ENCODE results near the gene ASB16. TPM values are rescaled to one million over a fixed set of nuclear protein-coding genes. Genes with fewer than 3 reads are reported as not detected.

ASB16 gene
- total and polyA plus RNA-seq, 10 donors = 0.09 to 0.57 (median 0.16) TPM; not detected in 7

DNA sequence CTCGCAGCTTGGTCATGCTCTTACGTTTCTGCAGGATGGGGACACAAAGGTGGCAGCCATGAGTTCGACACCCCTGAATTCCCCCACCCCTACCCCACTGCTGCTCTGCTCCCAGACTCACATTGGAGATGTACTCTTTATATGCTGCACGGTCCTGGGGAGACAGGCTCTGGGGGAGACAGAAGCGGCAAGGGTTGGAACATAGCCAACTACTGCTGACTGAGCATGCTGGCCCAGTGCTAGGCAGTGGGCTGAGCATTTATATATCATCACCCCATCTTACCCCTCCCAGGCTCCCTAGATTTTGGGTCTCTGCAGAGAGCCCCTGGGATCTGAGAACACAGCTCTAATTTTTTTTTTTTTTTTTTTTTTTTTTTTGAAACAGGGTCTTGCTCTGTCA is 37.2 kb downstream of the ASB16 start:
- no peak for TF ChIP-seq POLR2A (IDR thresholded peaks at IDR 0.05)
- TF ChIP-seq, protein P1, sequence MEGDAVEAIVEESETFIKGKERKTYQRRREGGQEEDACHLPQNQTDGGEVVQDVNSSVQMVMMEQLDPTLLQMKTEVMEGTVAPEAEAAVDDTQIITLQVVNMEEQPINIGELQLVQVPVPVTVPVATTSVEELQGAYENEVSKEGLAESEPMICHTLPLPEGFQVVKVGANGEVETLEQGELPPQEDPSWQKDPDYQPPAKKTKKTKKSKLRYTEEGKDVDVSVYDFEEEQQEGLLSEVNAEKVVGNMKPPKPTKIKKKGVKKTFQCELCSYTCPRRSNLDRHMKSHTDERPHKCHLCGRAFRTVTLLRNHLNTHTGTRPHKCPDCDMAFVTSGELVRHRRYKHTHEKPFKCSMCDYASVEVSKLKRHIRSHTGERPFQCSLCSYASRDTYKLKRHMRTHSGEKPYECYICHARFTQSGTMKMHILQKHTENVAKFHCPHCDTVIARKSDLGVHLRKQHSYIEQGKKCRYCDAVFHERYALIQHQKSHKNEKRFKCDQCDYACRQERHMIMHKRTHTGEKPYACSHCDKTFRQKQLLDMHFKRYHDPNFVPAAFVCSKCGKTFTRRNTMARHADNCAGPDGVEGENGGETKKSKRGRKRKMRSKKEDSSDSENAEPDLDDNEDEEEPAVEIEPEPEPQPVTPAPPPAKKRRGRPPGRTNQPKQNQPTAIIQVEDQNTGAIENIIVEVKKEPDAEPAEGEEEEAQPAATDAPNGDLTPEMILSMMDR (IDR thresholded peaks at IDR 0.05 in 8 of 11, conservative IDR thresholded peaks at IDR 0.05 in 3 of 11) = no peak
- TF ChIP-seq POLR2AphosphoS5 (IDR thresholded peaks at IDR 0.05) = no peak
- WGBS, 5 donors = 83 to 93% (median 86%) methylated on average over 5 of the region's 5 CpGs
- peaks cover 0 to 68% (median 58%) of the 10 kb centered on the region in 6 donors for H3K36me3 ChIP-seq
- H3K9me3 ChIP-seq = no peaks in the 10 kb centered on the region
- H3K4me1 ChIP-seq = peaks cover 14 to 67% (median 41%) of the 10 kb centered on the region in 6 donors
- H3K27ac ChIP-seq = no peak overlapping the region
- H3K4me3 ChIP-seq = no peak overlapping the region
- no peak for DNase-seq
- no peaks in the 10 kb centered on the region for H3K27me3 ChIP-seq (replicated peaks in 1 of 7)
- intact Hi-C loops (cut with DNase I; ENCODE audit: low total_unique reads) = no loop called here

DNA sequence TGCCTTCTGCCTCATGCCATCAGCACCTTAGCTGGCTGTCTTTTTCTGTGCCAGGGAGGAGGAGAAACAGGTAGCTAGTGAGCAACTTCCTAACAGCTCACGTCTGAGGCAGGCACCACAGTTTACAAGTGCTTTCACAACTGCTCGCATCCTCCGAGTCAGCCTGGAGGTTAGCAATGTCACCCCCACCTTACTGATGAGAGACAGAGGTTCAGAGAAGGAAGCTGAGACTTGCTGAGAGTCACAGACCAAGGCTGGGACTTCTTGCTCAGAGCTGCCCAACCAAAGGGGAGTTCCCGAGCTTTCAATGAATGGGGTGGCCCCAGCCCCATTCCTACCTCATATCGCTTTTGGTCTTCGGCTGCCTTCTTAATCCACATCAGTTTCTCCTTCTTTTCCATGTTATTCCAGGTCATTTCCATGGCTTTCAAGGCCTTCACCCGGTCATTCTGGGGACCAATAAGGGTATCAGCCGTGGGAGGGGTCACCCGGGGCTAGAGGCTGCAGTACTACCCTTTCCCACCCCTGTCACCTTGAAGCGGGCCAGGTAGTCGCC is 39.4 kb downstream of the ASB16 start:
- peak overlapping the region in 5 of 8 donors; percentile 49 to 79 (median 67) for H3K27ac ChIP-seq
- H3K9me3 ChIP-seq = no peaks in the 10 kb centered on the region
- TF ChIP-seq POLR2A (IDR thresholded peaks at IDR 0.05) (no peak), POLR2AphosphoS5 (IDR thresholded peaks at IDR 0.05) (no peak)
- TF ChIP-seq, protein P1 (IDR thresholded peaks at IDR 0.05 in 8 of 11, conservative IDR thresholded peaks at IDR 0.05 in 3 of 11) = no peak
- WGBS, 5 donors = 56 to 76% (median 63%) methylated on average over 11 of the region's 11 CpGs
- peaks cover 0 to 89% (median 76%) of the 10 kb centered on the region in 6 donors for H3K36me3 ChIP-seq
- no peaks in the 10 kb centered on the region for H3K27me3 ChIP-seq (replicated peaks in 1 of 7)
- peaks cover 15 to 68% (median 36%) of the 10 kb centered on the region in 6 donors for H3K4me1 ChIP-seq
- intact Hi-C loops (cut with DNase I; ENCODE audit: low total_unique reads) = no loop called here
- H3K4me3 ChIP-seq = peak overlapping the region in 4 of 8 donors; percentile 1 to 48 (median 10)
- no peak for DNase-seq

DNA sequence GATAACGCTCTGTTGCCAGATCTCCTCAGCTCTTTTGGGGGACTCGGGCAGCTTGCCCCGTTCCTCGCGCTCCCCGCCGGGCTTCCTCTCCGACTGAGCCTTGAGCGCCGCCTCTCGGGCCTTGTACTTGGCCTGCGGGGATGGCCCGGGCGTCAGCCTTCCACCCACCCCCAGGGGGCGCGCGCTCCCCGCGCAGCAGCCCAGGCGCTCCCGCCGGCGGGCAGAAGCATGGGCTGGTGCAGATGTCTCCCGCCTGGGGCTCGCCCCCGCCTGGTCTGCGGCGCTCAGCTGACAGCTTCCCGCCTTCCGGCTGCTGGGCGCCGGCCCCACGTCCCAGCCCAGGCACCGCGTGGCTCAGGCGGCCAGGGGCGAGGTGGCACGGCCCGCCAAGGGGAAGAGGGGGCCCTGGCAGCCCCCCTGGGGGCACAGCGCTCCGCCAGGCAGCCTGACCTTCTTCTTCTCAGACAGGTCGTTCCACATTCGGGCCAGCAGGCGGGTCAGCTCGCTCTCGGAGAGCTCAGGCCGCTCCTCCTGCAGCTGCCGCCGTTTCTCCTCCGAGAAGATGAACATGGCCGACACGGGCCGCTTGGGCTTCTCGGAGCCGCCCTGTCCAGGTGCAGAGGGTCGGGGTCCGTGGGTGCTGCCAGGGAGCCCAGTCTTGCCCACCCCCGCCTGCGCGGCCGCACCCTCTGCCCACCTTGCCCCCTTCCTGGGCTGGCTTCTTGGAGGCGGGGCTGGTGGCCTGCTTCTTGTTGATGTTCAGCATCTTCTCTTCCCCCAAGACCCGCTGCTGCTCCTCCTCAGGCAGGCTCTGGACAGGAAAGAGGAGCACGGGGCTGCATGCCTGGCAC is 40.1 kb downstream of the ASB16 start:
- intact Hi-C loops (cut with DNase I; ENCODE audit: low total_unique reads) = no loop called here
- H3K27me3 ChIP-seq (replicated peaks in 1 of 7) = no peaks in the 10 kb centered on the region
- peaks cover 19 to 75% (median 43%) of the 10 kb centered on the region in 6 donors for H3K4me1 ChIP-seq
- peak overlapping the region in 5 of 8 donors; percentile 1 to 48 (median 10) for H3K4me3 ChIP-seq
- WGBS, 5 donors = 17 to 35% (median 29%) methylated on average over 34 to 64 of the region's 64 CpGs
- TF ChIP-seq POLR2AphosphoS5 (IDR thresholded peaks at IDR 0.05) = peak; percentile 85 to 93 (median 86)
- TF ChIP-seq, protein P1 (IDR thresholded peaks at IDR 0.05 in 8 of 11, conservative IDR thresholded peaks at IDR 0.05 in 3 of 11) = peak; percentile 98 to 100 (median 99)
- TF ChIP-seq POLR2A (IDR thresholded peaks at IDR 0.05) = no peak
- H3K9me3 ChIP-seq = no peaks in the 10 kb centered on the region
- peak; percentile 99 for DNase-seq
- H3K27ac ChIP-seq = peak overlapping the region in 7 of 8 donors; percentile 41 to 79 (median 62)
- peaks cover 0 to 96% (median 83%) of the 10 kb centered on the region in 6 donors for H3K36me3 ChIP-seq

Measured in spleen (tissue), 11 donors.